Endothelial cell of umbilical vein (primary cell): ENCODE data around the gene HCN1. TPM values are rescaled to one million over a fixed set of nuclear protein-coding genes. Genes with fewer than 3 reads are reported as not detected.

ENCODE experiments used
- BruUV-seq: library from RNA; stranded (reverse); fragments of 400-500 nt; replicated peaks from 2 replicates; lab custom pipeline; 2021; lab: Mats Ljungman, UMichigan
- CTCF ChIA-PET: fragments of 300-600, 350-600 bp; sonication (Branson Sonifier 250); formaldehyde crosslinking; loops from one replicate; lab custom pipeline; 2021; ENCODE audit warnings: antibody characterized with exemption, inconsistent platforms; lab: Charles Lee
- POLR2A ChIA-PET: fragments of 300-600, 350-600 bp; sonication (Branson Sonifier 250); formaldehyde crosslinking; loops from one replicate; lab custom pipeline; 2021; ENCODE audit warnings: antibody characterized with exemption, inconsistent platforms; lab: Charles Lee
- DNase-seq: peaks from one replicate; pipeline ENCODE4 v3.0.0-alpha.2; 2011; ENCODE audit warnings: low read depth, low spot score
- FAIRE-seq: peaks from 2 replicates; lab custom pipeline; 2011; peaks lifted over from hg19 to GRCh38; lab: Jason Lieb, UNC
- H2AFZ ChIP-seq: 2 replicates; pipeline ENCODE4 v1.6.0; 2012; ENCODE audit warnings: low read depth, low read length, control low read depth, inconsistent platforms
- H3K27ac ChIP-seq: 2 replicates; pipeline ENCODE4 v1.5.1; 2011; ENCODE audit warnings: low read depth, mild to moderate bottlenecking, control low read depth, low read length, moderate library complexity; ENCODE audit not compliant: insufficient read depth
- H3K27me3 ChIP-seq, 2 experiments: 2 replicates each; pipeline versions ENCODE4 v1.6.0 to v1.6.1; 2011; ENCODE audit warnings: low read length in 2 of 2, mixed read lengths in 1 of 2; ENCODE audit not compliant: control insufficient read depth in 2 of 2, insufficient read depth in 2 of 2
- H3K36me3 ChIP-seq, 2 experiments: 2 replicates in 1 of 2; 3 replicates in 1 of 2; pipeline ENCODE4 v1.5.1; 2011; ENCODE audit warnings: low read length in 2 of 2, mild to moderate bottlenecking in 1 of 2, moderate library complexity in 1 of 2; ENCODE audit not compliant: control insufficient read depth in 2 of 2, insufficient read depth in 2 of 2; ENCODE audit errors: extremely low read depth in 1 of 2
- H3K4me1 ChIP-seq: 3 replicates; pipeline ENCODE4 v1.5.1; 2011; ENCODE audit warnings: mild to moderate bottlenecking, low read length; ENCODE audit not compliant: control insufficient read depth, insufficient read depth; ENCODE audit errors: extremely low read depth
- H3K4me2 ChIP-seq: 2 replicates; pipeline ENCODE4 v1.6.1; 2011; ENCODE audit warnings: low read length, control low read depth, mixed read lengths; ENCODE audit not compliant: insufficient read depth
- H3K4me3 ChIP-seq, 3 experiments: fragments of 200-600 bp in 1 of 3; sonication (generic), shearing (Covaris generic) in 1 of 3; replicated peaks in 1 of 3; 2 replicates each; pipeline ENCODE4 v1.5.1; 2011 to 2016; ENCODE audit warnings: control low read depth in 3 of 3, low read length in 3 of 3, mild to moderate bottlenecking in 2 of 3, inconsistent platforms in 1 of 3, low read depth in 1 of 3, moderate library complexity in 1 of 3; ENCODE audit not compliant: insufficient read depth in 1 of 3
- H3K79me2 ChIP-seq: 2 replicates; pipeline ENCODE4 v1.6.0; 2012; ENCODE audit warnings: low read length, inconsistent platforms; ENCODE audit not compliant: control insufficient read depth, insufficient read depth
- H3K9ac ChIP-seq: replicated peaks from 2 replicates; pipeline ENCODE3; 2011; ENCODE audit warnings: low read length, control low read depth; ENCODE audit not compliant: insufficient read depth; ENCODE audit errors: extremely low read depth
- H3K9me1 ChIP-seq: replicated peaks from 3 replicates; pipeline ENCODE4 v1.6.0; 2011; ENCODE audit warnings: mild to moderate bottlenecking, low read length; ENCODE audit not compliant: control insufficient read depth, insufficient read depth; ENCODE audit errors: extremely low read depth
- H3K9me3 ChIP-seq: replicated peaks from 2 replicates; pipeline ENCODE4 v1.5.1; 2012; ENCODE audit warnings: low read length, inconsistent platforms; ENCODE audit not compliant: control insufficient read depth, insufficient read depth
- H4K20me1 ChIP-seq: replicated peaks from 2 replicates; pipeline ENCODE3; 2011; ENCODE audit warnings: mild to moderate bottlenecking, low read length; ENCODE audit not compliant: control insufficient read depth, insufficient read depth; ENCODE audit errors: extremely low read depth
- CTCF ChIP-seq, 2 donors: IDR thresholded peaks; 1 replicate in 1 of 2; 2 replicates in 1 of 2; pipeline ENCODE4 v1.5.1; 2011; ENCODE audit warnings: low read length in 2 of 2, mild to moderate bottlenecking in 2 of 2, moderate library complexity in 2 of 2, control low read depth in 1 of 2, inconsistent platforms in 1 of 2, low read depth in 1 of 2; ENCODE audit not compliant: insufficient read depth in 1 of 2; ENCODE audit errors: extremely low read depth in 1 of 2
- EZH2 ChIP-seq: IDR thresholded peaks from 2 replicates; pipeline ENCODE4 v1.6.1; 2012; ENCODE audit warnings: borderline replicate concordance, low read depth, mild to moderate bottlenecking, moderate library complexity, low read length, inconsistent platforms; ENCODE audit not compliant: severe bottlenecking
- FOS ChIP-seq: IDR thresholded peaks from 2 replicates; pipeline ENCODE4 v1.6.1; 2011; ENCODE audit warnings: mild to moderate bottlenecking, low read length, moderate library complexity, borderline replicate concordance; ENCODE audit not compliant: insufficient read depth
- GATA2 ChIP-seq: IDR thresholded peaks from 2 replicates; pipeline ENCODE4 v1.7.0; 2011; ENCODE audit warnings: low read depth, mild to moderate bottlenecking, moderate library complexity, mixed read lengths, low read length; ENCODE audit not compliant: insufficient read length, insufficient read depth
- JUN ChIP-seq: IDR thresholded peaks from 2 replicates; pipeline ENCODE4 v1.6.1; 2011; ENCODE audit warnings: borderline replicate concordance, low read depth; ENCODE audit not compliant: insufficient read length, insufficient read depth
- MAX ChIP-seq: IDR thresholded peaks from 2 replicates; pipeline ENCODE4 v1.6.1; 2011; ENCODE audit not compliant: insufficient read depth, insufficient read length
- MYC ChIP-seq: IDR thresholded peaks from one replicate; pipeline ENCODE4 v1.6.1; 2011; ENCODE audit warnings: mild to moderate bottlenecking, low read depth, low read length
- POLR2A ChIP-seq: IDR thresholded peaks from 2 replicates; pipeline ENCODE4 v1.6.1; 2012; ENCODE audit warnings: low read depth, mild to moderate bottlenecking, control low read depth, low read length
- POLR2AphosphoS5 ChIP-seq: IDR thresholded peaks from 2 replicates; pipeline ENCODE4 v1.6.1; 2012; ENCODE audit warnings: low read depth, mild to moderate bottlenecking, control low read depth, low read length, moderate library complexity; ENCODE audit not compliant: insufficient read depth
- dilution Hi-C: fragments of 300-500 bp; cut with MboI; formaldehyde crosslinking; loops from one replicate; pipeline ENCODE4 v1.15.0; 2019; ENCODE audit warnings: low sequenced_read_pairs; ENCODE audit not compliant: extremely low pct_ligation_motif_present
- intact Hi-C: fragments of 100-400 bp; cut with micrococcal nuclease; formaldehyde crosslinking; loops from one replicate; pipeline ENCODE4 v1.10.0; 2022
- polyA plus RNA-seq, 4 experiments: library from polyadenylated mRNA; depleted of rRNA in 3 of 4; stranded (reverse) in 3 of 4; unstranded in 1 of 4; fragments of >200 nt; gene quantifications; 2 replicates each; pipeline versions ENCODE4 v1.2.1 to v1.2.3, GENCODE V29; 2011 to 2012; ENCODE audit warnings: missing spikeins in 1 of 4
- total RNA-seq: library from RNA; stranded (reverse); gene quantifications from 2 replicates; pipeline ENCODE4 v1.2.3, GENCODE V29; 2021

The HCN1 gene
- total and polyA plus RNA-seq, 2 donors (not counting 3 experiments of a cell fraction or from before 2014, with no cell fraction given), result not detected

GRCh38 chr5:45737153-45737552, 41.0 kb upstream of the HCN1 start:
- no peak overlapping the region for H2AFZ ChIP-seq
- no peak for TF ChIP-seq POLR2AphosphoS5
- no peak for TF ChIP-seq GATA2
- TF ChIP-seq JUN, result no peak
- no peak for TF ChIP-seq POLR2A
- TF ChIP-seq EZH2, result no peak
- no peak for TF ChIP-seq MYC
- no peak for TF ChIP-seq MAX
- no peak for TF ChIP-seq CTCF (IDR thresholded peaks at IDR 0.05; ENCODE audit: extremely low read depth in 1 of 2, insufficient read depth in 1 of 2, low read depth in 1 of 2, low read length in 2 of 2)
- no peak for TF ChIP-seq FOS
- H3K27me3 ChIP-seq, result no peaks in the 10 kb centered on the region
- no peak overlapping the region for H3K4me3 ChIP-seq
- FAIRE-seq (no peak), DNase-seq (no peak)
- H3K4me1 ChIP-seq, result no peaks in the 10 kb centered on the region
- H3K4me2 ChIP-seq, result no peak overlapping the region
- no TSS peak for BruUV-seq
- H3K9me1 ChIP-seq, result no peaks in the 10 kb centered on the region
- H4K20me1 ChIP-seq, result no peaks in the 10 kb centered on the region
- H3K27ac ChIP-seq, result no peak overlapping the region
- ChIA-PET CTCF (no interaction called here), POLR2A (no interaction called here)
- H3K79me2 ChIP-seq, result no peaks in the 10 kb centered on the region
- dilution Hi-C loops, result no loop called here
- no peaks in the 10 kb centered on the region for H3K36me3 ChIP-seq
- peaks cover 5% of the 10 kb centered on the region for H3K9me3 ChIP-seq
- H3K9ac ChIP-seq, result no peak overlapping the region
- intact Hi-C loops, result no loop called here
